ENCODE measurements around the gene MAPK7.
A peak's percentile ranks its signal among the peaks of the same experiment; 100 is the strongest.
"Not testable (repeated sequence)": the region's sequence is repeated elsewhere in the genome, so short reads cannot be mapped to it uniquely, and the experiment has no call there.

MAPK7 gene

GRCh38 chr17:19342611-19343255, 35.6 kb upstream of the MAPK7 start:
- no peak overlapping the region for H3K4me3 ChIP-seq (ENCODE audit: low read depth, low read length)

- H3K4me3 ChIP-seq (ENCODE audit: low read depth, low read length), result no peak overlapping the region
These were observed 35.1 kb upstream of the MAPK7 start for GRCh38 chr17:19343256-19343630.

- no peak overlapping the region for H3K4me3 ChIP-seq (ENCODE audit: low read depth, low read length)
These were observed 34.6 kb upstream of the MAPK7 start for GRCh38 chr17:19343671-19344151.

- no peak overlapping the region for H3K4me3 ChIP-seq (ENCODE audit: low read depth, low read length)
These were observed 33.8 kb upstream of the MAPK7 start for GRCh38 chr17:19344311-19345066.

GRCh38 chr17:19345067-19345460, 33.2 kb upstream of the MAPK7 start:
- H3K4me3 ChIP-seq (ENCODE audit: low read depth, low read length), result no peak overlapping the region

GRCh38 chr17:19345486-19346350, 32.6 kb upstream of the MAPK7 start:
- H3K4me3 ChIP-seq (ENCODE audit: low read depth, low read length), result no peak overlapping the region

- no peak overlapping the region for H3K4me3 ChIP-seq (ENCODE audit: low read depth, low read length)
These were observed 31.7 kb upstream of the MAPK7 start for GRCh38 chr17:19346351-19347255.

- no peak overlapping the region for H3K4me3 ChIP-seq (ENCODE audit: low read depth, low read length)
These were observed 30.8 kb upstream of the MAPK7 start for GRCh38 chr17:19347323-19348080.

- H3K4me3 ChIP-seq (ENCODE audit: low read depth, low read length), result no peak overlapping the region
These were observed 30.1 kb upstream of the MAPK7 start for GRCh38 chr17:19348081-19348650.

GRCh38 chr17:19348806-19349205, 29.5 kb upstream of the MAPK7 start:
- H3K4me3 ChIP-seq (ENCODE audit: low read depth, low read length), result no peak overlapping the region

- not testable (repeated sequence) for H3K4me3 ChIP-seq (ENCODE audit: low read depth, low read length)
These were observed 24.9 kb upstream of the MAPK7 start for GRCh38 chr17:19353401-19353800.

- H3K4me3 ChIP-seq (ENCODE audit: low read depth, low read length), result no peak overlapping the region
These were observed 23.6 kb upstream of the MAPK7 start for GRCh38 chr17:19354748-19355147.

GRCh38 chr17:19357351-19357750, 20.9 kb upstream of the MAPK7 start:
- H3K4me3 ChIP-seq (ENCODE audit: low read depth, low read length), result no peak overlapping the region

GRCh38 chr17:19357761-19358160, 20.5 kb upstream of the MAPK7 start:
- H3K4me3 ChIP-seq (ENCODE audit: low read depth, low read length), result no peak overlapping the region

GRCh38 chr17:19359151-19359550, 19.1 kb upstream of the MAPK7 start:
- H3K4me3 ChIP-seq (ENCODE audit: low read depth, low read length), result no peak overlapping the region

- H3K4me3 ChIP-seq (ENCODE audit: low read depth, low read length), result no peak overlapping the region
These were observed 18.4 kb upstream of the MAPK7 start for GRCh38 chr17:19359856-19360255.

GRCh38 chr17:19360772-19361171, 17.5 kb upstream of the MAPK7 start:
- H3K4me3 ChIP-seq (ENCODE audit: low read depth, low read length), result no peak overlapping the region

GRCh38 chr17:19361326-19361725, 17.0 kb upstream of the MAPK7 start:
- no peak overlapping the region for H3K4me3 ChIP-seq (ENCODE audit: low read depth, low read length)

- H3K4me3 ChIP-seq (ENCODE audit: low read depth, low read length), result peak overlapping the region; percentile 71
These were observed 16.4 kb upstream of the MAPK7 start for GRCh38 chr17:19361944-19362276.

Data from iPS-11a (cell line).